ENCODE results near the gene KRTAP10-11. TPM values are rescaled to one million over a fixed set of nuclear protein-coding genes. Genes with fewer than 3 reads are reported as not detected.
"Not testable (repeated sequence)": the region's sequence is repeated elsewhere in the genome, so short reads cannot be mapped to it uniquely, and the experiment has no call there.

The KRTAP10-11 gene
- total RNA-seq, 4 donors from 2014 or later: not detected

DNA sequence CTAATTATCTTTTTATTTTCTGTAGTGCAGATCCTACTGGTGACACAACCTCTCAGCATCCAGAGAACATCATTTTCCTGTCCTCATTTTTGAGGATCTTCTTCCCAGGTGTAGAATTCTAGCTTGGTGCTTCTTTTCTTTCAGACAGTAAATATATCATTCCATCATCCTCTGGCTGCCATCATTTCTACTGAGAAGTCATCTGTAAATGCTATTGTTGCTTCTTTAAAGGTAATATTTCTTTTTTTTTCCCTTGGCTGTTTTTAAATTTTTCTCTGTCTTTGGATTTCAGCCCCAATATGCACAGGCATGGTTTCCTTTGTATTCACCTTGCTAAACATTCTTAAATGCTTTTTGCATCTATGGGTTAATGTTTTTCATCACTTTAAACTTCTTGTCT lies 22.6 kb upstream of the KRTAP10-11 start:
- DNase-seq: no peak
- H3K27ac ChIP-seq: no peak overlapping the region
- H3K9me3 ChIP-seq: no peaks in the 10 kb centered on the region
- no peak for TF ChIP-seq POLR2A (IDR thresholded peaks at IDR 0.05)
- H3K27me3 ChIP-seq: no peaks in the 10 kb centered on the region
- intact Hi-C loops (cut with DNase I): no loop called here
- H3K4me1 ChIP-seq: no peaks in the 10 kb centered on the region
- H3K4me3 ChIP-seq (replicated peaks in 1 of 3): no peak overlapping the region
- H3K36me3 ChIP-seq: no peaks in the 10 kb centered on the region

DNA sequence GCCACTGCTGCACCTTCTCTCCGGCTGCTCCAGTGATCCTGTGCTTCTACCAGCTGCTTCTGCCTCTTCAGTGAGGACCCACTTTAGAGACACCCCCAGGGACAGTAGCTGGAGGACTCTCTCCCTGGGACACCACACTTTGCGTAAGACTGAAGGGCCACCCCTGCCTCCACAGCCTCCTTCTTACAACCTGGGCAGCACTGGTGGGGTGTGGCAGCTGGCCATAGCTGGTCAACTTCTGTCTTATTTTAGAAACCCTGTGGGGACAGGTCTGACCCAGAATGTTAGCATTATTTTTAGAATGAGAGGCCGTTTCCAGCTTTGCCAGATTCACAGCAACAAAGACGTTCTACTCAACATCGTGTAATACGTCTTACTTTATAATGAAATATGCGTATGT lies 20.5 kb upstream of the KRTAP10-11 start:
- no peak for DNase-seq
- no peak overlapping the region for H3K4me3 ChIP-seq (replicated peaks in 1 of 3)
- TF ChIP-seq, protein P1, sequence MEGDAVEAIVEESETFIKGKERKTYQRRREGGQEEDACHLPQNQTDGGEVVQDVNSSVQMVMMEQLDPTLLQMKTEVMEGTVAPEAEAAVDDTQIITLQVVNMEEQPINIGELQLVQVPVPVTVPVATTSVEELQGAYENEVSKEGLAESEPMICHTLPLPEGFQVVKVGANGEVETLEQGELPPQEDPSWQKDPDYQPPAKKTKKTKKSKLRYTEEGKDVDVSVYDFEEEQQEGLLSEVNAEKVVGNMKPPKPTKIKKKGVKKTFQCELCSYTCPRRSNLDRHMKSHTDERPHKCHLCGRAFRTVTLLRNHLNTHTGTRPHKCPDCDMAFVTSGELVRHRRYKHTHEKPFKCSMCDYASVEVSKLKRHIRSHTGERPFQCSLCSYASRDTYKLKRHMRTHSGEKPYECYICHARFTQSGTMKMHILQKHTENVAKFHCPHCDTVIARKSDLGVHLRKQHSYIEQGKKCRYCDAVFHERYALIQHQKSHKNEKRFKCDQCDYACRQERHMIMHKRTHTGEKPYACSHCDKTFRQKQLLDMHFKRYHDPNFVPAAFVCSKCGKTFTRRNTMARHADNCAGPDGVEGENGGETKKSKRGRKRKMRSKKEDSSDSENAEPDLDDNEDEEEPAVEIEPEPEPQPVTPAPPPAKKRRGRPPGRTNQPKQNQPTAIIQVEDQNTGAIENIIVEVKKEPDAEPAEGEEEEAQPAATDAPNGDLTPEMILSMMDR (IDR thresholded peaks at IDR 0.05): no peak
- TF ChIP-seq POLR2A (IDR thresholded peaks at IDR 0.05): no peak
- H3K36me3 ChIP-seq: no peaks in the 10 kb centered on the region
- no peaks in the 10 kb centered on the region for H3K4me1 ChIP-seq
- no peaks in the 10 kb centered on the region for H3K9me3 ChIP-seq
- no peak overlapping the region for H3K27ac ChIP-seq
- H3K27me3 ChIP-seq: no peaks in the 10 kb centered on the region
- intact Hi-C loops (cut with DNase I): no loop called here
- WGBS, 2 donors: 90% methylated on average over 6 to 7 of the region's 7 CpGs

DNA sequence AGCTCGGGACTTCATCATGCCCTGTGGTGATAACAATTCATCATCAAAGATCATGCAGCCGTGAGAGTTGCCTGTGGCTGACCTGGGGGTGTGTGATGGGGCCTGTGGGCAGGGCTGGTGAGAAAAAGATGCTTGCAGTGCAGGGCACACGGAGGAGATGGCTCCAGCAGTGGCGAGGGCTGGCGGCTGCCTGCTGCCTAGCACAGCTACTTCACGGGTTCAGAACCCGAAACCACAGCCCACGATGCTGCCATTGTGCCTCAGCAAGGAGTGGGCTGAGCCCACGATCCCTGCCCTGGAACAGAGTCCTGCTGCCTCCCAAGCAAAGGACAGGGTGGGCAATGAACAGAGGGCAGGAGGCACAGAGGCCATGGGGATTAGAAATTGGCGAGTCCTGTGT lies 20.0 kb upstream of the KRTAP10-11 start:
- TF ChIP-seq POLR2A (IDR thresholded peaks at IDR 0.05): no peak
- TF ChIP-seq, protein P1 (IDR thresholded peaks at IDR 0.05): no peak
- Histone ChIP-seq H3K4me1 (no peaks in the 10 kb centered on the region), H3K4me3 (replicated peaks in 1 of 3) (no peak overlapping the region), H3K27me3 (no peaks in the 10 kb centered on the region), H3K9me3 (no peaks in the 10 kb centered on the region), H3K27ac (no peak overlapping the region), H3K36me3 (no peaks in the 10 kb centered on the region)
- 88 to 89% methylated on average over 7 to 8 of the region's 10 CpGs for WGBS, 2 donors
- intact Hi-C loops (cut with DNase I): no loop called here
- DNase-seq: no peak

DNA sequence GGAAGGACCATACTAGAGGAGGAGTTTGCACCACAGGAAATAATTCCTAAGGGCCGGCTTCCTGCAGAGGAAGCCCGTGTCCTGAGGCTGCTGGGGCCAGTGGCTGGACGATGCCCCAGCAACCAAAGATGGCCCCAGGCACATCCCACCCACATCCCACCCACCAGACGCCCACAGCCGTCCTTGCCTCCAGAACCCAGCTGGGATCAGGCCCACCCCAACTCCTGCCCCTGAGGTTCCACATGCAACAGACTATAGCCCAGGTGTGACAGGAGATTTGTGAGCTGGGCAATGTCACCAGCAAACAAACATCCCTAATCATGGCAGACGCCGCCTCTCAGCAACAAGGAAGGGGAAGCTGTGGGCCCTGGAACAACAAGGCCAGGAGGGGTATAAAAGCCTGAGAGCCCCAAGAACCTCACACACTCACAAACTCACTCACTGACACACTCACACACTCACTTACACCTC lies 19.5 kb upstream of the KRTAP10-11 start, which contains the start of gene KRTAP10-9:
KRTAP10-9 (plus strand) TSS at position 421 of the 471 bp plus-strand sequence. CDS start 79 bp downstream, outside the sequence.
- Histone ChIP-seq H3K4me1 (no peaks in the 10 kb centered on the region), H3K4me3 (replicated peaks in 1 of 3) (no peak within 1 kb of the TSS), H3K36me3 (no peaks in the 10 kb centered on the region), H3K27ac (no peak within 1 kb of the TSS), H3K27me3 (no peaks in the 10 kb centered on the region), H3K9me3 (no peaks in the 10 kb centered on the region)
- WGBS, 2 donors: 66% methylated on average over 7 of the region's 7 CpGs; no CpG with 5 or more reads in 1 of the 2 donors
- TF ChIP-seq, protein P1 (IDR thresholded peaks at IDR 0.05): no peak
- TF ChIP-seq POLR2A (IDR thresholded peaks at IDR 0.05): no peak
- intact Hi-C loops (cut with DNase I): no loop called here
- DNase-seq: no peak

DNA sequence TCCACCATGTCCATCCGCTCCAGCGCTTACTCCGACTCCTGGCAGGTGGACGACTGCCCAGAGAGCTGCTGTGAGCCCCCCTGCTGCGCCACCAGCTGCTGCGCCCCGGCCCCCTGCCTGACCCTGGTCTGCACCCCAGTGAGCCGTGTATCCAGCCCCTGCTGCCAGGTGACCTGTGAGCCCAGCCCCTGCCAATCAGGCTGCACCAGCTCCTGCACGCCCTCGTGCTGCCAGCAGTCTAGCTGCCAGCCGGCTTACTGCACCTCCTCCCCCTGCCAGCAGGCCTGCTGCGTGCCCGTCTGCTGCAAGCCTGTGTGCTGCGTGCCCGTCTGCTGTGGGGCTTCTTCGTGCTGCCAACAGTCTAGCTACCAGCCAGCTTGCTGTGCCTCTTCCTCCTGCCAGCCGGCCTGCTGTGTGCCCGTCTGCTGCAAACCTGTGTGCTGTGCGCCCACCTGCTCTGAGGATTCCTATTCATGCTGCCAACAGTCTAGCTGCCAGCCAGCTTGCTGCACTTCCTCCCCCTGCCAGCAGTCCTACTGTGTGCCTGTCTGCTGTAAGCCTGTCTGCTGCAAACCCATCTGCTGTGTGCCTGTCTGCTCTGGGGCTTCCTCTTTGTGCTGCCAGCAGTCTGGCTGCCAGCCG lies 18.9 kb upstream of the KRTAP10-11 start:
- H3K27me3 ChIP-seq; H3K9me3 ChIP-seq; H3K4me3 ChIP-seq (replicated peaks in 1 of 3); H3K4me1 ChIP-seq; DNase-seq; intact Hi-C loops (cut with DNase I); H3K27ac ChIP-seq; H3K36me3 ChIP-seq: not testable (repeated sequence)
- WGBS, 2 donors: 85 to 90% methylated on average over 15 to 20 of the region's 20 CpGs

DNA sequence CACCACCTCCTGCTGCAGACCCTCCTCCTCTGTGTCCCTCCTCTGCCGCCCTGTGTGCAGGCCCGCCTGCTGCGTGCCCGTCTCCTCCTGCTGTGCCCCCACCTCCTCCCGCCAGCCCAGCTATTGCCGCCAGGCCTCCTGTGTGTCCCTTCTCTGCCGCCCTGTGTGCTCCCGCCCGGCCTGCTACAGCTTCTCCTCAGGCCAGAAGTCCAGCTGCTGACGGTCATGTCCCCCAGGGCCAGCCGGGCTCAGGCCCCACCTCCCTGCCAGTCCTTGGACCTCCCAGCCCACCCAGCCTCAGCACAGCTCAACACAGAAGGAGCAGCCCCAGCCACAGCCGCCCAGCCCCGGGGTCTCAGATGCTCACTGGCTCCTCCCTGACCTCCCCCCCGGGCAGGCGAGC lies 18.4 kb upstream of the KRTAP10-11 start:
- 60 to 66% methylated on average over 8 to 10 of the region's 15 CpGs for WGBS, 2 donors
- intact Hi-C loops (cut with DNase I); H3K27ac ChIP-seq; H3K36me3 ChIP-seq; H3K4me3 ChIP-seq (replicated peaks in 1 of 3); H3K27me3 ChIP-seq; DNase-seq; H3K4me1 ChIP-seq; H3K9me3 ChIP-seq: not testable (repeated sequence)
